Measurements from ENCODE around the gene TFR2.

DNA sequence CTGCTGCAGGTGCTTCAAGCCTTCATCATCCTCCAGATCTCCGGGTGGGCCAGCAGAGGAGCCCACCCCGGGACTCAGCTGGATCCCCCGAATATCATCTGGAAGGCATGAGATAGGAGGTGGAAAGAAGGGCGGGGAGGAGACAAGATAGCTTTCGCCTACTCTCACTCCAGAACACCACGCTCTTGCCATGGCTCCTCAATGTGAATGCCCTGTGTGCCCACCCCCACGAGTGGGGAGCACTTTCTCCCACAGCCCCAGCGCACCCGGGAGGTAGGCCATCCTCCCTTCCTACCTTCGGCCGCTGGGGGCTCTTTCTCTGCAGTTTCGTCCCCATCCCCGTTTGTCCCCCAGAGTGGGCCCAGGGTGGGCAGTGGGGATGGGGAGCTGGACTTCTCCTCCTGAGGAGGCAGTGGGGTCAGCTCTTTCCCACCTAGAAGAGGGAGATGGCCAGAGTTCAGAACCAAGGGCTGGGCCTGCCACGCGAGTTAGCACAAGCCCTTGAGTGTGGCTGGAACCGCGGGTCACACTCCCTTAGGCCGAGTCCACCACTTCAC lies 43.8 kb upstream of the TFR2 start:
- TF ChIP-seq ATF1 (CRISPR knock-in tag; IDR thresholded peaks at IDR 0.05) = no peak
- no peak for TF ChIP-seq ATF1 (tag; IDR thresholded peaks at IDR 0.05)
- TF ChIP-seq CCAR2 (IDR thresholded peaks at IDR 0.05; ENCODE audit: low read depth, low read length) = no peak
- TF ChIP-seq POLR2A (conservative IDR thresholded peaks at IDR 0.05) = no peak
- TF ChIP-seq CTCF (IDR thresholded peaks at IDR 0.05 in 2 of 3, conservative IDR thresholded peaks at IDR 0.05 in 1 of 3; ENCODE audit: insufficient read depth in 2 of 3, low read depth in 1 of 3, low read length in 3 of 3) = no peak
- TF ChIP-seq HDAC8 (tag; IDR thresholded peaks at IDR 0.05) = no peak
- no peak for TF ChIP-seq PKNOX1 (IDR thresholded peaks at IDR 0.05)
- TF ChIP-seq, protein P1, sequence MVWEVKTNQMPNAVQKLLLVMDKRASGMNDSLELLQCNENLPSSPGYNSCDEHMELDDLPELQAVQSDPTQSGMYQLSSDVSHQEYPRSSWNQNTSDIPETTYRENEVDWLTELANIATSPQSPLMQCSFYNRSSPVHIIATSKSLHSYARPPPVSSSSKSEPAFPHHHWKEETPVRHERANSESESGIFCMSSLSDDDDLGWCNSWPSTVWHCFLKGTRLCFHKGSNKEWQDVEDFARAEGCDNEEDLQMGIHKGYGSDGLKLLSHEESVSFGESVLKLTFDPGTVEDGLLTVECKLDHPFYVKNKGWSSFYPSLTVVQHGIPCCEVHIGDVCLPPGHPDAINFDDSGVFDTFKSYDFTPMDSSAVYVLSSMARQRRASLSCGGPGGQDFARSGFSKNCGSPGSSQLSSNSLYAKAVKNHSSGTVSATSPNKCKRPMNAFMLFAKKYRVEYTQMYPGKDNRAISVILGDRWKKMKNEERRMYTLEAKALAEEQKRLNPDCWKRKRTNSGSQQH (CRISPR knock-in tag; IDR thresholded peaks at IDR 0.05) = no peak
- no peak for TF ChIP-seq ZBTB33 (CRISPR knock-in tag; IDR thresholded peaks at IDR 0.05)
- TF ChIP-seq ZNF79 (CRISPR knock-in tag; IDR thresholded peaks at IDR 0.05; ENCODE audit: low read depth) = no peak
- TF ChIP-seq FOXK2 (conservative IDR thresholded peaks at IDR 0.05 in 1 of 2, IDR thresholded peaks at IDR 0.05 in 1 of 2; ENCODE audit: low read depth in 2 of 2) = no peak
- no peak for TF ChIP-seq JUN (IDR thresholded peaks at IDR 0.05; ENCODE audit: borderline replicate concordance, low read depth, low read length)
- TF ChIP-seq JUN (CRISPR knock-in tag; IDR thresholded peaks at IDR 0.05; ENCODE audit: borderline replicate concordance) = no peak
- TF ChIP-seq, protein P2, sequence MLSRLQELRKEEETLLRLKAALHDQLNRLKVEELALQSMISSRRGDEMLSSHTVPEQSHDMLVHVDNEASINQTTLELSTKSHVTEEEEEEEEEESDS (CRISPR knock-in tag; IDR thresholded peaks at IDR 0.05) = no peak
- TF ChIP-seq MAFF (IDR thresholded peaks at IDR 0.05; ENCODE audit: low read length) = no peak
- TF ChIP-seq SAP30 (IDR thresholded peaks at IDR 0.05; ENCODE audit: borderline replicate concordance, insufficient read depth, low read depth, low read length, poor library complexity, severe bottlenecking) = no peak

Measured in K562 (cell line).